Muscle of back (tissue), 11 donors: Measurements from ENCODE around the gene EMC6. TPM values are rescaled to one million over a fixed set of nuclear protein-coding genes. Genes with fewer than 3 reads are reported as not detected.

ENCODE experiments used
- DNase-seq, 3 donors: peaks; one replicate each; pipeline versions ENCODE4 v3.0.0 to v3.0.0-alpha.2; 2013
- polyA plus RNA-seq, 10 donors: library from polyadenylated mRNA; unstranded; fragments of 120-200 nt; gene quantifications; one replicate each; pipeline ENCODE4 v1.2.1, GENCODE V29; 2013; ENCODE audit not compliant: insufficient read length in 10 of 10

Gene EMC6
- polyA plus RNA-seq, 10 donors = 25.9 to 46.3 (median 34.4) TPM

GRCh38 chr17:3678095-3678820 is 9.6 kb downstream of the EMC6 start:
- DNase-seq = no peak

GRCh38 chr17:3678821-3679530 is 10.4 kb downstream of the EMC6 start:
- DNase-seq = no peak

- DNase-seq = no peak
Observed at GRCh38 chr17:3679531-3680126, 11.0 kb downstream of the EMC6 start.

GRCh38 chr17:3681057-3681456 is 12.4 kb downstream of the EMC6 start:
- DNase-seq = no peak

- DNase-seq = no peak
Observed at GRCh38 chr17:3681565-3681964, 13.0 kb downstream of the EMC6 start.

GRCh38 chr17:3682033-3682432 is 13.4 kb downstream of the EMC6 start:
- DNase-seq = no peak

- no peak for DNase-seq
Observed at GRCh38 chr17:3683054-3683511, 14.5 kb downstream of the EMC6 start.

GRCh38 chr17:3685174-3685573 is 16.6 kb downstream of the EMC6 start:
- no peak for DNase-seq

GRCh38 chr17:3688027-3688553 is 19.5 kb downstream of the EMC6 start:
- DNase-seq = peak in 1 of 3 donors; percentile 22

GRCh38 chr17:3688852-3689261 is 20.2 kb downstream of the EMC6 start:
- DNase-seq = no peak

GRCh38 chr17:3689262-3690093 is 20.9 kb downstream of the EMC6 start:
- no peak for DNase-seq

- peak in 1 of 3 donors; percentile 13 for DNase-seq
Observed at GRCh38 chr17:3690094-3690715, 21.6 kb downstream of the EMC6 start.

- no peak for DNase-seq
Observed at GRCh38 chr17:3691617-3692067, 23.0 kb downstream of the EMC6 start.

GRCh38 chr17:3692346-3692745 is 23.7 kb downstream of the EMC6 start:
- no peak for DNase-seq

GRCh38 chr17:3693141-3693540 is 24.5 kb downstream of the EMC6 start:
- DNase-seq = no peak

GRCh38 chr17:3693829-3694231 is 25.2 kb downstream of the EMC6 start:
- no peak for DNase-seq

GRCh38 chr17:3695129-3695722 is 26.6 kb downstream of the EMC6 start:
- peak; percentile 45 to 64 (median 57) for DNase-seq

GRCh38 chr17:3695723-3696411 is 27.3 kb downstream of the EMC6 start, which contains the start of gene P2RX5:
Gene P2RX5, minus strand, starts transcription at chr17:3696155. Its CDS starts 150 bp downstream, at chr17:3696005.
- peak in 2 of 3 donors; percentile 33 to 47 for DNase-seq

- peak; percentile 28 to 59 (median 48) for DNase-seq
Observed at GRCh38 chr17:3697103-3697476, 28.5 kb downstream of the EMC6 start.

- no peak for DNase-seq
Observed at GRCh38 chr17:3698139-3698538, 29.5 kb downstream of the EMC6 start.
